Endodermal cell (in vitro differentiated cells): Measurements from ENCODE around the gene PLA2G2E. TPM values are rescaled to one million over a fixed set of nuclear protein-coding genes. Genes with fewer than 3 reads are reported as not detected.
A peak's percentile ranks its signal among the peaks of the same experiment; 100 is the strongest.

ENCODE experiments used
- DNase-seq: peaks from one replicate; pipeline ENCODE4 v3.0.0-alpha.2; 2017
- H3K27ac ChIP-seq: 2 replicates; pipeline ENCODE4 v1.5.1; 2013; ENCODE audit warnings: mild to moderate bottlenecking, low read depth, low read length, moderate library complexity
- H3K27me3 ChIP-seq: 2 replicates; pipeline ENCODE4 v1.6.1; 2013; ENCODE audit warnings: mild to moderate bottlenecking, low read length, moderate library complexity; ENCODE audit not compliant: insufficient read depth, control insufficient read depth, poor library complexity, severe bottlenecking
- H3K36me3 ChIP-seq: 2 replicates; pipeline ENCODE4 v1.7.0; 2013; ENCODE audit warnings: mild to moderate bottlenecking, low read length, moderate library complexity; ENCODE audit not compliant: control insufficient read depth, insufficient read depth
- H3K4me1 ChIP-seq: one replicate; pipeline ENCODE4 v1.7.0; 2013; ENCODE audit warnings: low read length; ENCODE audit not compliant: control insufficient read depth, insufficient read depth
- H3K4me3 ChIP-seq: 2 replicates; pipeline ENCODE4 v1.5.1; 2013; ENCODE audit warnings: mild to moderate bottlenecking, low read length, moderate library complexity
- H3K9ac ChIP-seq: 2 replicates; pipeline ENCODE4 v1.6.1; 2013; ENCODE audit warnings: mild to moderate bottlenecking, low read length, moderate library complexity; ENCODE audit not compliant: poor library complexity, severe bottlenecking; ENCODE audit errors: extremely low read depth
- H3K9me3 ChIP-seq: 2 replicates; pipeline ENCODE4 v1.6.1; 2013; ENCODE audit warnings: mild to moderate bottlenecking, low read length, moderate library complexity; ENCODE audit not compliant: control insufficient read depth
- H3K27ac Mint-ChIP-seq: 2 replicates; pipeline ENCODE4 v1.8.0; 2020; ENCODE audit warnings: mixed read lengths
- H3K27me3 Mint-ChIP-seq: 2 replicates; pipeline ENCODE4 v1.8.0; 2021; ENCODE audit warnings: mild to moderate bottlenecking, mixed read lengths; ENCODE audit not compliant: insufficient read depth
- H3K36me3 Mint-ChIP-seq: 2 replicates; pipeline ENCODE4 v1.8.0; 2020; ENCODE audit warnings: low read depth, mixed read lengths
- H3K4me1 Mint-ChIP-seq: 2 replicates; pipeline ENCODE4 v1.8.0; 2020; ENCODE audit warnings: mixed read lengths
- H3K4me3 Mint-ChIP-seq: 2 replicates; pipeline ENCODE4 v1.8.0; 2020; ENCODE audit warnings: mild to moderate bottlenecking, moderate library complexity, mixed read lengths
- H3K9me3 Mint-ChIP-seq: 2 replicates; pipeline ENCODE4 v1.8.0; 2020; ENCODE audit warnings: mild to moderate bottlenecking, mixed read lengths
- WGBS, 2 experiments: methylation state at CpG; one replicate each; pipeline versions ENCODE4 v1.1.5 to v1.1.7; 2013; ENCODE audit warnings: missing lambda C conversion rate in 2 of 2, mixed read lengths in 1 of 2; ENCODE audit not compliant: insufficient coverage in 1 of 2, insufficient read length in 1 of 2; 5-methylcytosine and 5-hydroxymethylcytosine counted together
- total RNA-seq, 2 donors: library from RNA; stranded (reverse); fragmentation: NEBNext Ultra II Directional in 1 of 2; extraction: Animal tissue kit (Norgen Biotek cat#: 25700) in 1 of 2; gene quantifications; 2 replicates in 1 of 2; 3 replicates in 1 of 2; pipeline ENCODE4 v1.2.1, GENCODE V29; 2021
- TF ChIP-seq, protein P1 (sequence below): fragments of 200-600 bp; sonication (generic); conservative IDR thresholded peaks from 2 replicates; pipeline ENCODE4 v1.5.0; 2021; ENCODE audit warnings: antibody characterized with exemption, mild to moderate bottlenecking

Gene PLA2G2E
- total RNA-seq, 2 donors from 2014 or later, result not detected

DNA sequence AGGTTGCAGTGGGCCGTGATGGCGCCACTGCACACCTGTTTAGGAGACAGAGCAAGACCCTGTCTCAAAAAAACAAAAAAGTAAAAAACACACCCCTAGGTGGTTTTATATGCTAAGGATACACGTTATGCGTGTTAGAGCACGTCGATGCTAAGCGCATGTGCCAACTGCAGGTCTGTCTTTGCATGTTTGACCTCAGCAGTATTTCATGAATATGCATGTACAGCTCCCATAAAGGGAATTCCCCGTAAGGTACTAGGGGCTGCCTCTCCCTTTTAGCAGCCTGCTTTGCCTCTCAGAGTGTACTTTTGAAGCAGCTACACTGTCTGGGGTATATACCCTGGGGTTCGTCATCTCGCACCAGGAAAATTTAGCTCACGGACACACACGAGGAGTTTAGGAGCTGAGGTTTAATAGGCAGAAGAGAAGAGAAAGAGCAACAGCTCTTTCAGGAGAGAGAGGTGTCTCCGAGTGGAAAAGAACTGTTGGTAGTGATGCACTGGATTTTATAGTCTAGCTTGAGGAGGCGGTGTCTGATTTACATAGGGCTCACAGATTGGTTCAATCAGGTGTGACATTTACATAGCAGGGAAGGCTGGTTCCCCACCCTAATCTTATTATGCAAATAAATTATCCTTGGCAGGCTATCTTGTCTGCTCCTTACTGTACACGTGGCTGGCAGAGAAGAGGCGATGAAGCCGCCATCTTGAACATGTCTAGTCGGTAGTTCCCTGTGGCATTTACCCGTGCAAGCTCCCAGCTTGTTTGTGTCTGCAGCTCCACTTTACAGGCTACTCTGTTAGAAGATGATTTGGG, 45.4 kb downstream of the PLA2G2E start:
- Histone ChIP-seq H3K36me3 (no peaks in the 10 kb centered on the region), H3K9me3 (no peaks in the 10 kb centered on the region), H3K27ac (no peak overlapping the region), H3K4me3 (no peak overlapping the region), H3K27me3 (no peaks in the 10 kb centered on the region), H3K9ac (no peak overlapping the region), H3K4me1 (peaks cover 3% of the 10 kb centered on the region)
- Mint-ChIP-seq H3K27ac (no peak overlapping the region), H3K9me3 (peaks cover 1% of the 10 kb centered on the region), H3K4me1 (peaks cover 4% of the 10 kb centered on the region), H3K4me3 (no peak overlapping the region), H3K27me3 (no peaks in the 10 kb centered on the region), H3K36me3 (no peaks in the 10 kb centered on the region)
- peak; percentile 54 for DNase-seq
- 89 to 90% methylated on average over 17 to 19 of the region's 19 CpGs for WGBS, 2 experiments
- TF ChIP-seq, protein P1, sequence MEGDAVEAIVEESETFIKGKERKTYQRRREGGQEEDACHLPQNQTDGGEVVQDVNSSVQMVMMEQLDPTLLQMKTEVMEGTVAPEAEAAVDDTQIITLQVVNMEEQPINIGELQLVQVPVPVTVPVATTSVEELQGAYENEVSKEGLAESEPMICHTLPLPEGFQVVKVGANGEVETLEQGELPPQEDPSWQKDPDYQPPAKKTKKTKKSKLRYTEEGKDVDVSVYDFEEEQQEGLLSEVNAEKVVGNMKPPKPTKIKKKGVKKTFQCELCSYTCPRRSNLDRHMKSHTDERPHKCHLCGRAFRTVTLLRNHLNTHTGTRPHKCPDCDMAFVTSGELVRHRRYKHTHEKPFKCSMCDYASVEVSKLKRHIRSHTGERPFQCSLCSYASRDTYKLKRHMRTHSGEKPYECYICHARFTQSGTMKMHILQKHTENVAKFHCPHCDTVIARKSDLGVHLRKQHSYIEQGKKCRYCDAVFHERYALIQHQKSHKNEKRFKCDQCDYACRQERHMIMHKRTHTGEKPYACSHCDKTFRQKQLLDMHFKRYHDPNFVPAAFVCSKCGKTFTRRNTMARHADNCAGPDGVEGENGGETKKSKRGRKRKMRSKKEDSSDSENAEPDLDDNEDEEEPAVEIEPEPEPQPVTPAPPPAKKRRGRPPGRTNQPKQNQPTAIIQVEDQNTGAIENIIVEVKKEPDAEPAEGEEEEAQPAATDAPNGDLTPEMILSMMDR, result no peak

- DNase-seq, result no peak
- no peaks in the 10 kb centered on the region for H3K27me3 Mint-ChIP-seq
Observed at GRCh38 chr1:19877181-19877750, 46.2 kb downstream of the PLA2G2E start.

DNA sequence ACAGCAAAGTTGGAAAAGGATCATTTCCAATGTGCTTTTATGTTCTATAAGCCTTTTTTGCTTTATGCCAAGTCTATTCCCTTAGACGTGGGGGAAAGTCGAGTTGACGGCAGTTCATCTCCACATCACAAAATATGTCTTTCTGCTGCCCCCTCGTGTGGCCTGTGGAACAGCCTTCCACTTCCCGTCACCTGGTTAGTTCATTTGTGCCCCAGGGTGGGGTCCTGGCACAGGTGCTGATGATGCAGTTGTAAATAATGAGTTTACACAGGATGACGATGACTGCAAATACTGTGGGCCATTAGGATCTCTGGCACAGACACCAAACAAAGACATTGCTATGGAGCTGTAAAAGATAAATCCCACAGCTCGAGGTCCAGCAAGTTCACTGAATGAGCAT, 51.2 kb downstream of the PLA2G2E start:
- H3K27ac Mint-ChIP-seq, result no peak overlapping the region
- no peak overlapping the region for H3K4me3 ChIP-seq
- no peaks in the 10 kb centered on the region for H3K9me3 ChIP-seq
- no peaks in the 10 kb centered on the region for H3K27me3 ChIP-seq
- H3K27ac ChIP-seq, result no peak overlapping the region
- H3K9ac ChIP-seq, result no peak overlapping the region
- DNase-seq, result no peak
- TF ChIP-seq, protein P1, result peak; percentile 31
- H3K4me3 Mint-ChIP-seq, result no peak overlapping the region
- H3K36me3 ChIP-seq, result no peaks in the 10 kb centered on the region
- WGBS, 2 experiments, result 83 to 85% methylated on average over 1 to 7 of the region's 7 CpGs
- no peaks in the 10 kb centered on the region for H3K36me3 Mint-ChIP-seq
- peaks cover 1% of the 10 kb centered on the region for H3K9me3 Mint-ChIP-seq
- H3K4me1 ChIP-seq, result no peaks in the 10 kb centered on the region
- peaks cover 4% of the 10 kb centered on the region for H3K27me3 Mint-ChIP-seq
- H3K4me1 Mint-ChIP-seq, result no peaks in the 10 kb centered on the region

More at GRCh38 chr1:19877181-19877750, 46.2 kb downstream of the PLA2G2E start:
- 96 to 98% methylated on average over 12 to 16 of the region's 16 CpGs for WGBS, 2 experiments
- peaks cover 1% of the 10 kb centered on the region for H3K9me3 Mint-ChIP-seq
- Histone ChIP-seq H3K9me3 (no peaks in the 10 kb centered on the region), H3K27me3 (no peaks in the 10 kb centered on the region), H3K4me3 (no peak overlapping the region), H3K27ac (no peak overlapping the region), H3K4me1 (peaks cover 3% of the 10 kb centered on the region), H3K36me3 (no peaks in the 10 kb centered on the region), H3K9ac (no peak overlapping the region)
- TF ChIP-seq, protein P1, result no peak
- peaks cover 2% of the 10 kb centered on the region for H3K4me1 Mint-ChIP-seq
- H3K36me3 Mint-ChIP-seq, result no peaks in the 10 kb centered on the region
- H3K27ac Mint-ChIP-seq, result no peak overlapping the region
- H3K4me3 Mint-ChIP-seq, result no peak overlapping the region

Other genes with a start within 250 kb of the PLA2G2E start
- 1 to 10 TPM; 6.2 to 6.6 TPM for gene TMCO4, start 123.7 kb downstream of the PLA2G2E start, total RNA-seq
- not detected for gene RNF186, start 108.3 kb downstream of the PLA2G2E start, total RNA-seq
- gene OTUD3, start 41.2 kb downstream of the PLA2G2E start, total RNA-seq, result 10 to 100 TPM; 14.5 to 25.0 TPM
- gene PLA2G2A, start 56.0 kb upstream of the PLA2G2E start, total RNA-seq, result 1 to 10 TPM in 1 of 2 donors, not detected in 1; 1.0 TPM
- not detected for gene PLA2G5, start 146.6 kb upstream of the PLA2G2E start, total RNA-seq
- gene PLA2G2D, start 195.9 kb upstream of the PLA2G2E start, total RNA-seq, result not detected
- not detected for gene PLA2G2F, start 215.7 kb upstream of the PLA2G2E start, total RNA-seq